Tibial artery (tissue), 4 donors: ENCODE measurements around the gene MRC2.

Experiments
- DNase-seq, 2 donors: peaks; one replicate each; pipeline ENCODE4 v3.0.0-alpha.2; 2019
- H3K27ac ChIP-seq, 2 donors: fragments of 200-600 bp; sonication (generic) in 1 of 2; 1 replicate in 1 of 2; 2 replicates in 1 of 2; pipeline ENCODE4 v1.5.1; 2018 to 2019; ENCODE audit warnings: mild to moderate bottlenecking in 1 of 2
- H3K27me3 ChIP-seq, 2 donors: fragments of 200-600 bp; sonication (generic) in 1 of 2; one replicate each; pipeline versions ENCODE4 v1.5.1 to v1.6.0; 2016 to 2019
- H3K36me3 ChIP-seq, 3 donors: fragments of 200-600 bp; sonication (generic) in 2 of 3; one replicate each; pipeline ENCODE4 v1.5.1; 2016 to 2019; ENCODE audit warnings: mild to moderate bottlenecking in 2 of 3
- H3K4me1 ChIP-seq, 4 donors: fragments of 200-600 bp; sonication (generic) in 2 of 4; 1 replicate in 3 of 4; 2 replicates in 1 of 4; pipeline ENCODE4 v1.5.1; 2016 to 2019
- H3K4me3 ChIP-seq, 2 donors: fragments of 200-600 bp; sonication (generic) in 1 of 2; 1 replicate in 1 of 2; 2 replicates in 1 of 2; pipeline ENCODE4 v1.5.1; 2018 to 2019; ENCODE audit warnings: mild to moderate bottlenecking in 2 of 2
- H3K9me3 ChIP-seq, 3 donors: fragments of 200-600 bp; sonication (generic) in 1 of 3; one replicate each; pipeline ENCODE4 v1.5.1; 2016 to 2019
- intact Hi-C: fragments of 100-400 bp; cut with DNase I; formaldehyde crosslinking; loops from one replicate; pipeline ENCODE4 v1.15.0; 2023; ENCODE audit warnings: low total_unique reads
- TF ChIP-seq, protein P1 (sequence below), 2 experiments: fragments of 200-600 bp in 1 of 2; fragments of 450-650 bp in 1 of 2; IDR thresholded peaks; one replicate each; pipeline ENCODE4 v1.5.1; 2017 to 2019; ENCODE audit warnings: antibody characterized with exemption in 2 of 2, mild to moderate bottlenecking in 1 of 2, moderate library complexity in 1 of 2

MRC2 gene

DNA sequence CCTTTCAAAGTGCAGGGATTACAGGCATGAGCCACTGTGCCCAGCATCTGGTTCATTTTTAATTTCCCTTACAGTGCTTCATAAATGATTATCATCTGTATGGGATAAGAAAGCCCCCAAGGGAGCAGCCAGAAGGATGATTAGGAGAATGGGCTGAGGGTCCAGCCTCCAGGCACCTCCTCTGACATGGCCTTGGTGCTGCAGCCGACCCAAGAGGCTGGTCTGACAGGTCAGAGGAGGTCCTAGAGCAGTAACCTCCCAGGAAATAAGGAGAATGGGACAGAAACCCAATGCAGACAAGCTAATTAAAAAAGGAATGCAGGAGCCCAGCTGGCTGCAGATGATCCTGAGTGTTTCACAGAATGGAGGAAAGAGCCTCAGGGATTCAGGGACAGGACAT, 29.0 kb downstream of the MRC2 start:
- Histone ChIP-seq H3K9me3 (peaks cover 0 to 6% (median 6%) of the 10 kb centered on the region in 3 donors), H3K4me1 (peaks cover 0 to 27% (median 20%) of the 10 kb centered on the region in 4 donors), H3K4me3 (no peak overlapping the region), H3K27me3 (no peaks in the 10 kb centered on the region), H3K27ac (no peak overlapping the region), H3K36me3 (no peaks in the 10 kb centered on the region)
- TF ChIP-seq, protein P1, sequence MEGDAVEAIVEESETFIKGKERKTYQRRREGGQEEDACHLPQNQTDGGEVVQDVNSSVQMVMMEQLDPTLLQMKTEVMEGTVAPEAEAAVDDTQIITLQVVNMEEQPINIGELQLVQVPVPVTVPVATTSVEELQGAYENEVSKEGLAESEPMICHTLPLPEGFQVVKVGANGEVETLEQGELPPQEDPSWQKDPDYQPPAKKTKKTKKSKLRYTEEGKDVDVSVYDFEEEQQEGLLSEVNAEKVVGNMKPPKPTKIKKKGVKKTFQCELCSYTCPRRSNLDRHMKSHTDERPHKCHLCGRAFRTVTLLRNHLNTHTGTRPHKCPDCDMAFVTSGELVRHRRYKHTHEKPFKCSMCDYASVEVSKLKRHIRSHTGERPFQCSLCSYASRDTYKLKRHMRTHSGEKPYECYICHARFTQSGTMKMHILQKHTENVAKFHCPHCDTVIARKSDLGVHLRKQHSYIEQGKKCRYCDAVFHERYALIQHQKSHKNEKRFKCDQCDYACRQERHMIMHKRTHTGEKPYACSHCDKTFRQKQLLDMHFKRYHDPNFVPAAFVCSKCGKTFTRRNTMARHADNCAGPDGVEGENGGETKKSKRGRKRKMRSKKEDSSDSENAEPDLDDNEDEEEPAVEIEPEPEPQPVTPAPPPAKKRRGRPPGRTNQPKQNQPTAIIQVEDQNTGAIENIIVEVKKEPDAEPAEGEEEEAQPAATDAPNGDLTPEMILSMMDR (IDR thresholded peaks at IDR 0.05): no peak
- intact Hi-C loops: no loop called here
- DNase-seq: no peak

DNA sequence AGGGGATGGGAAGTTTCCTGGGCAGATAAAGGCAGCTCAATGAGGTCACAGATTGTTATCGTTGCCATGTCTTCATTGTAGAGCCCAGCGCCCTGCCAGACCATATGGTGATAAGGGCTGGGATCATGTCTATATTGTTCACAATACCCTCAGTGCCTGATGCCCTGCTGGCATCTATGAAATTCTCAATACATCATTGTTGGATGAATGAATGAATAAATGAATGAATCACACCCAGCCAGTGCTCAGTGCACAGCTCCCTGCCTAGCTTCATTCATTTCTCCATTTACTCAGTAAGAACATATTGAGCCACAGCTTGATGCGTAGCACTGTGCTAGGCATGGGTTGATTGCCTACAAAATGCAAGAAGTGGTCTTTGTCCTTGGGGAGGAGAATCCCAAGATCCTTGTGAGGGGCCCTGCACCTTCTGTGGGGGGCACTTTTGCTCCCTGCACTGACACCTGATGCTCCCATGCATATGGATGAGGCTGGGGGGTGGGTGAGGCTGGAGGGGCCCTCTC, 29.7 kb downstream of the MRC2 start:
- TF ChIP-seq, protein P1 (IDR thresholded peaks at IDR 0.05): no peak
- peaks cover 0 to 24% (median 17%) of the 10 kb centered on the region in 4 donors for H3K4me1 ChIP-seq
- no peaks in the 10 kb centered on the region for H3K36me3 ChIP-seq
- peaks cover 0 to 6% (median 6%) of the 10 kb centered on the region in 3 donors for H3K9me3 ChIP-seq
- H3K27ac ChIP-seq: no peak overlapping the region
- H3K4me3 ChIP-seq: no peak overlapping the region
- DNase-seq: no peak
- H3K27me3 ChIP-seq: no peaks in the 10 kb centered on the region
- intact Hi-C loops: no loop called here

- Histone ChIP-seq H3K4me3 (no peak overlapping the region), H3K36me3 (no peaks in the 10 kb centered on the region), H3K4me1 (peaks cover 0 to 21% (median 14%) of the 10 kb centered on the region in 4 donors), H3K27ac (no peak overlapping the region), H3K9me3 (peaks cover 0 to 6% (median 6%) of the 10 kb centered on the region in 3 donors), H3K27me3 (no peaks in the 10 kb centered on the region)
- DNase-seq: peak in 1 of 2 donors; percentile 45
- TF ChIP-seq, protein P1 (IDR thresholded peaks at IDR 0.05): no peak
- intact Hi-C loops: no loop called here
These were observed 30.2 kb downstream of the MRC2 start for GRCh38 chr17:62657690-62658089.

DNA sequence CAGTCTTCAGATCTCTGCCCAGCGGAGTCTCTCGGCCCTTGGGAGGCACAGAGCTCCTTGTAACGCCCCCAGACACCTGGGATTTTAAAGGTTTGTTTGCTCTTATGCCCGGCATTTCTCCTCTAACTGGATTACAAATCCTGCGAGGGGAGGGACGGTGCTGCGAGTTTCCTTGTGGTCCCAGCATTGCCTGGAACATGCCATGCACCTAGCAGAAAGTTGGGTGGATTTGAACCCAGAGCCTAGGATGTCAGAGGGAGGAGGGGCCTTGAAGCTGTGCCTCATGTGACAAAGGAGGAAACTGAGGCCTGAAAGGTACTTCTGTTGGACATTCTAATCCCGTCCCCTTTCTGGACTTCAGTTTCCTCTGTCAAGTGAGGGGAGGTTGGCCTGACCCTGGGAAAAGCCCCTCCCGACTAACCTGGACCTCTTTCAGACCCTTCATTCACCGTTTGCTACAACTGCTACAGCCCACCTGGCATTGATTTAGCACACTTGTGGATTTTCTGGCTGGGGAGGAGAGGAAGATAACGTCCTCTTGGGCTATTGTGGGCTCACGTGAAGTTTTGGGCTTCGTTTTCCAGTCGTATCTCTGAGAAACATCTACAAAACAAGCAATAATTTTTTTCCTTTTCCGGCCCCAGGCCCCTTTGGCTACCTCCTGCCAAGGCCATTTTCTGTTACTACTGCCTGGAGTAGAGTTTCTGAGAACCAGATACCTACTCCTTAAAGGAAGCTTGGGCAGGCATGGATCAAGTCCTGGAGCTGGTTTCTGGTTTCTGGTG, 30.9 kb downstream of the MRC2 start:
- peak in 1 of 2 donors; percentile 53 for DNase-seq
- intact Hi-C loops: no loop called here
- no peak overlapping the region for H3K27ac ChIP-seq

DNA sequence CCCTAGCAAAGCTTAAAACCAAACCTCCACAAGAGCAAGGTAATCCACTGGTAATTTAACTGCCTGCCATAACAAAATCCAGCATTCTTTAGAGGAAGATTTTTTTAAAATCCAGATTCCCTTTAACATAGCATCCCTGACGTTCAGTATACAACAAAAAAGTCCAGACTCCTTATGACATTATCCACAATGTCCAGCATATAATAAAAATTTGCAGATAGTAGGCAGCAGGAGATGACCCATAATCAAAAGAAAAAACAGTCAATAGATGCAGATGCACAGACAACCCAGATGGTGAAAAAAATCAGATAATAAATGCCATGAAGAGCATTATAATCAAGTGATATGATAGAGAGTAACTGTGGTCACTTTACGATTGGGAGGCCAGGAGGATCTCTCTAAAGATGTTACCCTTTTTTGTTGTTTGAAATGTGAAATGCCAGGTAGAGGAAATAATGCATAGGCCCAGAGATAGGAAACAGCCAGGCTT, 33.2 kb downstream of the MRC2 start:
- intact Hi-C loops: no loop called here
- TF ChIP-seq, protein P1 (IDR thresholded peaks at IDR 0.05): no peak
- no peak overlapping the region for H3K4me3 ChIP-seq

More for the DNA sequence above, 30.9 kb downstream of the MRC2 start:
- TF ChIP-seq, protein P1 (IDR thresholded peaks at IDR 0.05): no peak
- no peaks in the 10 kb centered on the region for H3K27me3 ChIP-seq
- no peak overlapping the region for H3K4me3 ChIP-seq
- no peaks in the 10 kb centered on the region for H3K36me3 ChIP-seq
- peaks cover 0 to 6% (median 6%) of the 10 kb centered on the region in 3 donors for H3K9me3 ChIP-seq
- H3K4me1 ChIP-seq: peaks cover 0 to 14% (median 10%) of the 10 kb centered on the region in 4 donors

More for the DNA sequence above, 33.2 kb downstream of the MRC2 start:
- Histone ChIP-seq H3K4me1 (no peaks in the 10 kb centered on the region), H3K36me3 (peaks cover 0 to 7% (median 0%) of the 10 kb centered on the region in 3 donors), H3K27me3 (no peaks in the 10 kb centered on the region), H3K27ac (no peak overlapping the region), H3K9me3 (peaks cover 0 to 6% (median 6%) of the 10 kb centered on the region in 3 donors)
- no peak for DNase-seq
